ENCODE measurements around the gene DNAAF5. TPM values are rescaled to one million over a fixed set of nuclear protein-coding genes. Genes with fewer than 3 reads are reported as not detected.

The DNAAF5 gene
- total and polyA plus RNA-seq, 2 of the 13 experiments (the other 11 are each of a cell fraction or from before 2014, with no cell fraction given) = 11.9 to 21.5 TPM

DNA sequence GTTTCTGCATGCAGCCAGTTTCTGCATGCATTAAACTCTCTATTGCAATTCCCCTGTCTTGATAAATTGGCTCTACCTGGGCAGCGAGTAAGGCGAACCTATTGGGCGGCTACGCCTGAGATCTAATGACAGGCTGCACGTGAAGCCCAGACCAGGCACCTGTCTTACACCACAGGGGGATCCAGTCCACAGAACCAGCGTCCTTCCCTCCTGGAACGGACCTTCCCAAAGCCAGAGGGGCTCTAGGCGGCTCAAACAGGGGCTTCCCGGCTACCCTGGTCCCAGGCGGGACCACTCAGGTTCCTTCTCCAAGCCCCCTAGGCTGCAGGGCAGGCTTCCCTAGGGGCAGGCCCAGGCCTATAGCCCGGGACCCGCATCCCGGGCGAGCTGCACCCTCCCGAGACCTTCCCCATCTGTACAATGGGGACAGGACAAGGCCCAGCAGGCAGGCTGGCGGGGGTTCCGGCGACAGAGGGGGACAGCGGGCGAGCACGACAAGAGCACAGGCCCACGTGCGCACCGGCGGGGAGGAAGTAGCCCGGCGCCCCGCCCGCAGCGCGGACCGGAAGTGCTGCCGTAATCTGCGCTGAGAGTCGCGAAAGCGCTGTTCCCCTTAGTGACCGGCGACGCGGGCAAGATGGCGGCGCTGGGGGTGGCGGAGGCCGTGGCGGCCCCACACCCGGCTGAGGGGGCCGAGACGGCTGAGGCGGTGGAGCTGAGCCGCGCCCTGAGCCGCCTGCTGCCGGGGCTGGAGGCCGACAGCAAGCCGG is at the start of gene DNAAF5 (continued):
- no peak for TF ChIP-seq FIP1L1 (IDR thresholded peaks at IDR 0.05; ENCODE audit: borderline replicate concordance, insufficient read depth, low read depth, low read length)
- peak; percentile 99 for TF ChIP-seq YY1 (IDR thresholded peaks at IDR 0.05; ENCODE audit: insufficient read depth, insufficient replicate concordance, low read depth, low read length)
- TF ChIP-seq MAFG (CRISPR knock-in tag; IDR thresholded peaks at IDR 0.05) = no peak
- TF ChIP-seq, protein P1, sequence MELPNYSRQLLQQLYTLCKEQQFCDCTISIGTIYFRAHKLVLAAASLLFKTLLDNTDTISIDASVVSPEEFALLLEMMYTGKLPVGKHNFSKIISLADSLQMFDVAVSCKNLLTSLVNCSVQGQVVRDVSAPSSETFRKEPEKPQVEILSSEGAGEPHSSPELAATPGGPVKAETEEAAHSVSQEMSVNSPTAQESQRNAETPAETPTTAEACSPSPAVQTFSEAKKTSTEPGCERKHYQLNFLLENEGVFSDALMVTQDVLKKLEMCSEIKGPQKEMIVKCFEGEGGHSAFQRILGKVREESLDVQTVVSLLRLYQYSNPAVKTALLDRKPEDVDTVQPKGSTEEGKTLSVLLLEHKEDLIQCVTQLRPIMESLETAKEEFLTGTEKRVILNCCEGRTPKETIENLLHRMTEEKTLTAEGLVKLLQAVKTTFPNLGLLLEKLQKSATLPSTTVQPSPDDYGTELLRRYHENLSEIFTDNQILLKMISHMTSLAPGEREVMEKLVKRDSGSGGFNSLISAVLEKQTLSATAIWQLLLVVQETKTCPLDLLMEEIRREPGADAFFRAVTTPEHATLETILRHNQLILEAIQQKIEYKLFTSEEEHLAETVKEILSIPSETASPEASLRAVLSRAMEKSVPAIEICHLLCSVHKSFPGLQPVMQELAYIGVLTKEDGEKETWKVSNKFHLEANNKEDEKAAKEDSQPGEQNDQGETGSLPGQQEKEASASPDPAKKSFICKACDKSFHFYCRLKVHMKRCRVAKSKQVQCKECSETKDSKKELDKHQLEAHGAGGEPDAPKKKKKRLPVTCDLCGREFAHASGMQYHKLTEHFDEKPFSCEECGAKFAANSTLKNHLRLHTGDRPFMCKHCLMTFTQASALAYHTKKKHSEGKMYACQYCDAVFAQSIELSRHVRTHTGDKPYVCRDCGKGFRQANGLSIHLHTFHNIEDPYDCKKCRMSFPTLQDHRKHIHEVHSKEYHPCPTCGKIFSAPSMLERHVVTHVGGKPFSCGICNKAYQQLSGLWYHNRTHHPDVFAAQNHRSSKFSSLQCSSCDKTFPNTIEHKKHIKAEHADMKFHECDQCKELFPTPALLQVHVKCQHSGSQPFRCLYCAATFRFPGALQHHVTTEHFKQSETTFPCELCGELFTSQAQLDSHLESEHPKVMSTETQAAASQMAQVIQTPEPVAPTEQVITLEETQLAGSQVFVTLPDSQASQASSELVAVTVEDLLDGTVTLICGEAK (IDR thresholded peaks at IDR 0.05) = peak; percentile 53
- TF ChIP-seq, protein P1 (CRISPR knock-in tag; IDR thresholded peaks at IDR 0.05) = no peak
- peak; percentile 33; the same call in 1 of the 2 replicates for TF ChIP-seq ZBTB21 (CRISPR knock-in tag; IDR thresholded peaks at IDR 0.05)
- TF ChIP-seq MEIS2 (CRISPR knock-in tag; IDR thresholded peaks at IDR 0.05) = no peak
- peak; percentile 89 for TF ChIP-seq YEATS2 (CRISPR knock-in tag; IDR thresholded peaks at IDR 0.05; ENCODE audit: borderline replicate concordance)
- TF ChIP-seq POLR2AphosphoS5 (IDR thresholded peaks at IDR 0.05; ENCODE audit: low read depth, low read length) = peak; percentile 65
- peak; percentile 26; the same call in 1 of the 2 replicates for TF ChIP-seq ZNF263 (CRISPR knock-in tag; IDR thresholded peaks at IDR 0.05)
- TF ChIP-seq ZNF383 (CRISPR knock-in tag; IDR thresholded peaks at IDR 0.05; ENCODE audit: borderline replicate concordance) = no peak
- TF ChIP-seq, protein P2, sequence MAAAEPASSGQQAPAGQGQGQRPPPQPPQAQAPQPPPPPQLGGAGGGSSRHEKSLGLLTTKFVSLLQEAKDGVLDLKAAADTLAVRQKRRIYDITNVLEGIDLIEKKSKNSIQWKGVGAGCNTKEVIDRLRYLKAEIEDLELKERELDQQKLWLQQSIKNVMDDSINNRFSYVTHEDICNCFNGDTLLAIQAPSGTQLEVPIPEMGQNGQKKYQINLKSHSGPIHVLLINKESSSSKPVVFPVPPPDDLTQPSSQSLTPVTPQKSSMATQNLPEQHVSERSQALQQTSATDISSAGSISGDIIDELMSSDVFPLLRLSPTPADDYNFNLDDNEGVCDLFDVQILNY (CRISPR knock-in tag; conservative IDR thresholded peaks at IDR 0.05) = peak; percentile 58; the same call in 1 of the 2 replicates
- TF ChIP-seq, protein P3, sequence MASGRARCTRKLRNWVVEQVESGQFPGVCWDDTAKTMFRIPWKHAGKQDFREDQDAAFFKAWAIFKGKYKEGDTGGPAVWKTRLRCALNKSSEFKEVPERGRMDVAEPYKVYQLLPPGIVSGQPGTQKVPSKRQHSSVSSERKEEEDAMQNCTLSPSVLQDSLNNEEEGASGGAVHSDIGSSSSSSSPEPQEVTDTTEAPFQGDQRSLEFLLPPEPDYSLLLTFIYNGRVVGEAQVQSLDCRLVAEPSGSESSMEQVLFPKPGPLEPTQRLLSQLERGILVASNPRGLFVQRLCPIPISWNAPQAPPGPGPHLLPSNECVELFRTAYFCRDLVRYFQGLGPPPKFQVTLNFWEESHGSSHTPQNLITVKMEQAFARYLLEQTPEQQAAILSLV (CRISPR knock-in tag; IDR thresholded peaks at IDR 0.05; ENCODE audit: borderline replicate concordance) = peak; percentile 94
- TF ChIP-seq ZNF747 (CRISPR knock-in tag; IDR thresholded peaks at IDR 0.05; ENCODE audit: borderline replicate concordance) = peak; percentile 61; the same call in 1 of the 2 replicates
- TF ChIP-seq HOXA7 (CRISPR knock-in tag; IDR thresholded peaks at IDR 0.05) = no peak
- no peak for TF ChIP-seq SUZ12 (IDR thresholded peaks at IDR 0.05; ENCODE audit: low read depth, low read length)
- TF ChIP-seq ZMYM4 (CRISPR knock-in tag; IDR thresholded peaks at IDR 0.05) = no peak; the same call in 1 of the 2 replicates
- no peak for TF ChIP-seq KAT2B (IDR thresholded peaks at IDR 0.05; ENCODE audit: borderline replicate concordance, low read depth, low read length)
- TF ChIP-seq HOXA3 (CRISPR knock-in tag; IDR thresholded peaks at IDR 0.05) = peak; percentile 94
- TF ChIP-seq ZFY (CRISPR knock-in tag; IDR thresholded peaks at IDR 0.05) = peak; percentile 94

All from HepG2 (cell line).